Activated CD8-positive, alpha-beta memory T cell treated with anti-CD3 and anti-CD28 coated beads, Interleukin-2, amount 50 U/mL, for 1 hour (primary cell): Measurements from ENCODE around the gene GRB10.

Experiments used
- DNase-seq: peaks from one replicate; pipeline ENCODE4 v3.0.0-alpha.2; 2020; ENCODE audit errors: extremely low read depth

GRB10 gene

GRCh38 chr7:50671386-50671785 is 111.3 kb downstream of the GRB10 start:
- DNase-seq, result no peak

DNA sequence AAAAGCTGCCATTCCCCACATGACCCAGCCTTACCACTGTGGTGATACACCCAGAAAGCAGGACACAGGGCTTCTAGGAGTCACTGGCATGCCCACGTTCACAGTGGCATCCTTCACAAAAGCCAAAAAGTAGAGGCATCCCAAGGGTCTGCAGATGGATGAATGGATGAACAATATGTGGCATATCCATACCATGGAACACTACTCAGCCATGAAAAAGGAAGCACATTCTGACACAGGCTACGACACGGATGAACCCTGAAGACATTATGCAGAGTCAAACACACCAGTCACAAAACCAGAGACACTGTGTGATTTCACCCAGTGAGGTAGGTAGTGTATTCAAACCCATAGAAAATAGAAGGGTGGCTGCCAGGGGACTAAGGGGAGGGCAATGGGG is 112.8 kb downstream of the GRB10 start:
- DNase-seq, result no peak

DNA sequence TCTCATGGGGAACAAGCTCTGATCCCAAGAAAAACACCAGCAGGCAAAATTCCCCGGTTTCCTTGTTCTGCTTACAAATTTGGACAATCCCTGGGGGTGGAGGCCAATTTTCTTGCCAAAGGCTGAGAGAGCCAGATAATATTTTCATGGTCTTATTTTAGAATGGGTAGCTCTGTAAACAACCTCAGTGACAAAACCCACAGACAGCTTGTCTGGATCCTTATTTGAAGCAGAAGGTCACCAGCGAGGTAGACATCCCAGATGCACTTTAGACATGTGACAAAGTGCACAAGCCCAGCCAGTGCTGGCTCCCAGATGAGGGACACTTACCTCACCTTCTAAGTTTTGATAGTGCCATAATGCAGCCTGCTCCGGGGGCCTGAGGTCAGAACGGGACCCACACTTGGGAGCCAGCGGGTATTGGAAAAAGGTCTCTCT is 114.9 kb downstream of the GRB10 start:
- DNase-seq, result no peak

- no peak for DNase-seq
These were observed 115.4 kb downstream of the GRB10 start for GRCh38 chr7:50667338-50667737.

GRCh38 chr7:50666124-50666496 is 116.6 kb downstream of the GRB10 start:
- no peak for DNase-seq

DNA sequence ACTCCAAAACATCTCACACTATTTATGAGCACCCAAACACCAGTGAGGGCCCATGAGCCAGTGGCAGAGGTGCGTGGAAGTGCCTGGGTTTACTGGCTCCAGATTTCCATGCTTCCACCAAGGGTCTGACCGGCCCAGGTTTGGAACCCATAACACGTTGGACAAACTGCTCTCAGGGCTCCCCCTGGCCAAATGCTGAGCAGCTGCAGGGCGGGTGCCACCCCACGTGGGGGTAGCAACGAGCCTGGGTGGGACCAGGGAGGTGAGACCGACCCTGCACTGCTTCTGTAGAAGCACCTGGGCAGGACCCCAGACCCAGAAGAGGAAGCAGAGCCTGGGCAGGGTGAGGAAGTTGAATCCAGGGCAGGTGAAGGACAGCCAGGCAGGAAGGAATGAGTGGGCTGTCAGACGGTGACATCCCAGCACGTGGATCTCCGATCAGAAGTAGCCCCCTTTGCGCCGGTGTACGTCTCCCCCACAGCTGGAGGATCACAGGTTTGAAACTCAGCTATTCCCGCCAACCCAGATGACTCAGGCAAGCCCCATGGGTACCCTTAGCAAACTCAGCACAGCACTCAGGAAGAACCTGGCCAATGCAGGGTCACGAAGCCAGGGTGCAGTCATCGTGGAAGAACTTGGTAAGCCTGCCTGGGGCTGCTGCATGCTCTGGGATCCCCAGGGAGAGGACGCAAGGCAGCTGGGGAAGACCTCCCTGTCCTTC is 117.1 kb downstream of the GRB10 start:
- DNase-seq, result no peak

GRCh38 chr7:50664937-50665336 is 117.8 kb downstream of the GRB10 start:
- DNase-seq, result no peak

- DNase-seq, result no peak
These were observed 118.2 kb downstream of the GRB10 start for GRCh38 chr7:50664461-50664922.

DNA sequence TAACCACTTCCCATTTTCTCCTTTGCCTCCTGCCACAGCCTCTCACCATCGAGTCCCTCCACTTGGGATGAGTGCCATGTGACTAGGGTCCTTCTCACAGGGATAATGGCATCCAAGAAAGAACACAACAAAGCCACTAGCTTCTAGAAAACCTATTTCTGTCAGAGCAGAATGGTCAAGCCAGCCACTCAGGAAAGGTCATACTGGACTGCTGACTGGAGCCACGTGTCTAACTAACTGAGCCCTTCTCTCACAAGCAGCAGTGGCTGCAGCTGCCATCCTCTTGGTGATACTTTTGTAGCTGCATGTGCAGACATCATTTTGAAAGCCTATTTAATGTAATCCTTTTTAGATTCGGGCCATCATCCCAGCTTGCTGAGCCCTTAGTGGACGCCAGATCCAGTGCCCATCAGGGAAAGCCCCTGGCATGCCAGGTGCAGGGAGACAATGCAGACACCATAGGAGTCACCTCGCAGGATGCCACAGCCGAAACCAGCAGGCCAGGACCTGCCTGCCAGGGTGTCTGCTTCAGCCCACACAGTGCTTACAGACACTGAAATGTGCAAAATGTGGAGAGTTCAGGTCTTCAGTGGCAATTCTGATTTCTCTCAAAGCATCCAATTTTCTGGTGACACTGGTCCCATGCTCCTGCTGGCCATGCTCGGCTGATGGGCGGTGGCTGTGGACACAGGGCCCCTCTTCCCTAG is 119.1 kb downstream of the GRB10 start:
- no peak for DNase-seq

DNA sequence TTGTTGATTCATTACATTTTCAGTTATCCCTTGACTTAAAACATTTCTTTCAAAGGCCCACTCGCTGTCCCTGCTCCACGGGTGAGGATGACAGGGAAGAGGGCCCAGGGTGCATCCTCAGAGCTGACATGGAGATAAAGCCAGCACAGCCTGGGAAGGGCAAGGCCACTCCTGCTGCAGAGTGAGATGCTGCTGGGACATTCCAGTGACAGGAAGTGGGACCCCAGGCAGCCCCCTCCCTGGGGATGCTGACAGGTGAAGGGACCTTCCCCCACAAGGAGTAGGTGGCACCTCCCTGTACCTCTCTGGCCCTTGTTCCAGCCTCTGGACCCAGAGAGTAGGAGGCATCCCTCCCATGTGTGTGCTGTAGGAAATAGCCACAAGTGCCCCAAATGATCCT is 119.7 kb downstream of the GRB10 start:
- no peak for DNase-seq

GRCh38 chr7:50662041-50662694 is 120.5 kb downstream of the GRB10 start:
- DNase-seq, result no peak

DNA sequence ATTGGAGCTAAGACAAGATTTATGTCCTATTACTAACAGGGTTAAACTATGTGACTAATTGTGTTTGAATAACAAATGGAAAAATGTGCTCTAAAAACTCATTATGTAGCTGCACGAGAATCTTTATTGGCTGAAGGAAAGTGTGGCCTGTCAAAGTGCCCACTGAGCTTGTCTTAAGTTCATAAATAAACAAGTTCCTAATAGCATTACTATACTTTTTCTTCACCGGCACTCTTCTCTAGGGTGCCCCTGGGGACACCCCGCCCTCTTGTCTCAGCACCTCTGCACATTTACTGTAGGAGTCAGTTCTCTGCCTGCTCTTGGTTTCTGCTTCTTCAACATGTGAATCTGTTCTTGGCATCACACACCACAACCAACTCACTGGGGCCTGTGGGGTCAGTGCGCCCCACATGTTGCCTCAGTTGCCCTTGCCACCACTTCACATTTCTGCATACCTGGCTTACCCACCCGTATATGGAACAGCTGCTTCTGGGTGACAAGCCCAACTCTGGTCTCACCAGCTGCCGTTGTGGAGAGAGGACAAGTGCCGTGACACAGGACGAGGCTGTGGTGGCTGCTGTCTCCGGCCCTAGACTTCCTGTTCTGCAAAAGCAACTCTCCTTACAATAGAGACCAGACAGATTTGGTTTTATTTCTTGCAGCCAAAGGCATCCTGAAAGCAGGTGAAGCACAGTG is 121.2 kb downstream of the GRB10 start:
- no peak for DNase-seq

DNA sequence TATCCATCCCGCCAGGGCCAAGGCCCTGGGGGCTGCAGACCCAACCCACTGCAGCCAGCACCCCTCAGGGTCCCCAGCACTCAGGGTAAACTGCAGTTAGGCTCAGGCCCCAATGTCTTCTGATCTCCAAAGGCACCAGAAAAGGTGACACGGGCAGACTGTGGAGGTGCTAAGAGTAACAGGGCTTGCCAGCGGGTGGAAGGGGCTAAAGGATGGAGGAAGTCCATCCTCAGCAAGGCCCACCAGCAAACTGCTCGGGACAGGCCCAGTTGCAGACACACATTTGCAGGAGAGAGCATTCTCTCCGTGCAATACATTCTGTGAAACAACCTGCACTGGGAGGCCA is 121.9 kb downstream of the GRB10 start:
- DNase-seq, result no peak

GRCh38 chr7:50660040-50660829 is 122.5 kb downstream of the GRB10 start:
- DNase-seq, result peak; percentile 10

GRCh38 chr7:50659329-50659965 is 123.2 kb downstream of the GRB10 start:
- DNase-seq, result no peak

GRCh38 chr7:50658696-50659095 is 124.0 kb downstream of the GRB10 start:
- no peak for DNase-seq

DNA sequence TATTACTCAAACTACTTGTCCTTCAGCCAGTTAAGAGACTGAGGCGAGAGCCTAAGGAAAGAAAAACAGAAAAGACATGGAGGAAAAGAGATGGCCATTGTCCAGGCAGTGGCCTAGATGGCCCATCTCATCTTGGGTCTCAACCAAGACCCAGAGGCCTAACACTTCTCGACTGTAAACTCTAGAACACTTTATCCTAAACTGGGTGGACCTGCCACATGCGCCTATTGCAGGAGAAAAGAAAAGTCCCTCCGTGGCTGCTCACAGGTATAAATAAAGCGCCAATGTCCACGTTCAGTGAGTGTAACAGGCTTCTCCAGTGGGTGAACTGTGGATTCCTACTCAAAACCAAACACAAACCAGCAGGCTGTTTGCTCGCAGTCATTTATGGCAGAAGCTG is 124.8 kb downstream of the GRB10 start:
- no peak for DNase-seq

GRCh38 chr7:50657341-50657873 is 125.3 kb downstream of the GRB10 start:
- no peak for DNase-seq

DNA sequence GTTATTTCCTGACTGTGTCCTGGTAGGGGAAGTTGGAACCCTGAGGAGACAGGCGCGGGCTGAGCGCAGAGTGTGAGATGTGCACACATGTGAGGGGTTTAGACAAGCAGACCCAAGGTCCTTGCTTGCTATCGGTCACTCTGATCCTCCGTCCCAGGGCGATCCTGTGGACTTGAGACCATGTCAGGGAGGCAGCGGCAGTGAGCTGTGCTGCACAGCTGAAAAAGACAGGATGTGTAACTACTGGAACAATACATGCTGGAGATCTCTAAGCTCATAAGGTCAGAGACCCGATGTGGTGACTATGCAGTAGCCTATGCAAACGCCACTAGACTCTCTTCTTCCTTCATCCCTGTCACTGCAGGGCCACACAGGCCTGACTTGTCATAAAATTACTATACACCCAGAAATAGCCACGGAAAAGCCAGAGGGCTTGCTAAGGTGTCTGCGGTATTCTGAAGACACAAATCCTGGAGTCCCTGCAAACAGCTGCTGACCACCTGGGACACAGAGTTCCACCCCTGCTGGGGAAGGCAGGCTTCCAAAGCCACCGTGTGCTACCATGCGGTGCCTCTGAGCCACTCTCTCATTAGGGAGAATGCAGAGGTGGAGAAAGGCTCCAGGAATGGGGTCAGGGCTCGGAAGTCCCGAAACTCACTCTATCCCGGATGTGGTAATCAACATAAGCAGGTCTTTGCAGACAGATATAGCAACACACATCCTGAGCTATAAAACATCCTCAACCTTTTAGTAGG is 126.4 kb downstream of the GRB10 start:
- DNase-seq, result no peak

DNA sequence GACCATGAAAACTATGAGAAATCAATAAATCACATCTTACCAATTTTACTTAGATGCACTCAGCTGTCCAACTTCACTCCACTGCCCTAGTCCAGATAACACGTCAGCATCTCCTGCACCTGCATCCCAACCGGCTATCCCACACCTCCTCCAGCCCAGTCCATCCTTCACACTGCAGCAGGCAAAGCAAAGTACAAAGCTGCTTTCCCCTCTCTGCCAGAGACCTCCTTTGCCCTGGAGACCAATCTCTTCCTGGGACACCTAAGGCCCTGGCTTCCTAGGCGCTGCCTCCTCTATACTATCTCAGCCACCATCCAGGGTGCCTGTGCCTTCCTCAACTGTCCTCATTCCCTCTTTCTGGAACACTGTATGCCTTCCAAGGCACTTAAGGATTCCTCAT is 127.2 kb downstream of the GRB10 start:
- DNase-seq, result no peak
